OCI-LY7 (cell line): Measurements from ENCODE around the gene FABP1. TPM values are rescaled to one million over a fixed set of nuclear protein-coding genes. Genes with fewer than 3 reads are reported as not detected.

Experiments used
- BruUV-seq: library from RNA; stranded (reverse); fragments of 400-500 nt; replicated peaks from 2 replicates; lab custom pipeline; 2021; lab: Mats Ljungman, UMichigan
- CTCF ChIA-PET: fragments of 300-600 bp; sonication (Branson Sonifier 250); formaldehyde crosslinking; loops from one replicate; lab custom pipeline; 2022; ENCODE audit warnings: antibody characterized with exemption; ENCODE audit not compliant: unreplicated experiment; lab: Charles Lee
- POLR2A ChIA-PET: fragments of 300-600 bp; sonication (Branson Sonifier 250); formaldehyde crosslinking; loops from one replicate; lab custom pipeline; 2022; ENCODE audit warnings: antibody characterized with exemption; lab: Charles Lee
- DNase-seq: peaks from one replicate; pipeline ENCODE4 v3.0.0-alpha.2; 2015; ENCODE audit warnings: low spot score
- H2AFZ ChIP-seq: fragments of 200-600 bp; sonication (generic), shearing (Covaris generic); 2 replicates; pipeline ENCODE4 v1.6.1; 2014; ENCODE audit warnings: mild to moderate bottlenecking, antibody characterized with exemption, low read length, moderate library complexity
- H3K27ac ChIP-seq: fragments of 200-600 bp; sonication (generic); 2 replicates; pipeline ENCODE4 v1.5.1; 2014; ENCODE audit warnings: mixed run types, low read depth, mild to moderate bottlenecking, moderate library complexity, low read length, inconsistent platforms; ENCODE audit not compliant: poor library complexity, severe bottlenecking
- H3K36me3 ChIP-seq: fragments of 200-600 bp; sonication (generic); 2 replicates; pipeline ENCODE4 v1.6.1; 2014; ENCODE audit warnings: mild to moderate bottlenecking, antibody characterized with exemption, low read length, moderate library complexity, mixed read lengths; ENCODE audit not compliant: insufficient read depth
- H3K4me1 ChIP-seq: fragments of 200-600 bp; sonication (generic); 2 replicates; pipeline ENCODE4 v1.5.1; 2014; ENCODE audit warnings: mild to moderate bottlenecking, low read length; ENCODE audit not compliant: insufficient read depth, poor library complexity, severe bottlenecking
- H3K4me2 ChIP-seq: fragments of 200-600 bp; sonication (generic); 2 replicates; pipeline ENCODE4 v1.6.1; 2014; ENCODE audit warnings: mild to moderate bottlenecking, low read length
- H3K4me3 ChIP-seq: fragments of 200-600 bp; sonication (generic); 2 replicates; pipeline ENCODE4 v1.5.1; 2014; ENCODE audit warnings: mild to moderate bottlenecking, low read depth, low read length; ENCODE audit not compliant: poor library complexity, severe bottlenecking
- H3K79me2 ChIP-seq: fragments of 200-600 bp; sonication (generic); 2 replicates; pipeline ENCODE4 v1.6.1; 2016; ENCODE audit warnings: low read depth, mild to moderate bottlenecking, low read length, moderate library complexity, mixed read lengths; ENCODE audit not compliant: insufficient read depth
- H3K9me2 ChIP-seq: fragments of 200-600 bp; sonication (generic); 2 replicates; pipeline ENCODE4 v1.6.1; 2016; ENCODE audit warnings: mild to moderate bottlenecking, low read length, mixed read lengths; ENCODE audit not compliant: insufficient read depth
- H3K9me3 ChIP-seq: fragments of 200-600 bp; sonication (generic); 2 replicates; pipeline ENCODE4 v1.6.1; 2014; ENCODE audit warnings: mild to moderate bottlenecking, mixed run types, low read length, mixed read lengths
- H4K20me1 ChIP-seq: fragments of 200-600 bp; sonication (generic); 2 replicates; pipeline ENCODE4 v1.6.1; 2014; ENCODE audit warnings: mild to moderate bottlenecking, antibody characterized with exemption, low read length, moderate library complexity, mixed read lengths; ENCODE audit not compliant: insufficient read depth
- EZH2phosphoT487 ChIP-seq: fragments of 200-600 bp; sonication (generic); IDR thresholded peaks from 2 replicates; pipeline ENCODE4 v1.6.1; 2018; ENCODE audit warnings: low read depth, borderline replicate concordance, mild to moderate bottlenecking, mixed run types, antibody characterized with exemption, low read length, moderate library complexity, mixed read lengths
- intact Hi-C: fragments of 100-400 bp; cut with micrococcal nuclease; formaldehyde crosslinking; loops from one replicate; pipeline ENCODE4 v1.10.0; 2022; ENCODE audit not compliant: unreplicated experiment
- total RNA-seq, 2 experiments: library from RNA; depleted of rRNA in 1 of 2; stranded (reverse); fragments of >200 nt in 1 of 2; shearing (Covaris generic) in 1 of 2; gene quantifications; 2 replicates each; pipeline ENCODE4 v1.2.3, GENCODE V29; 2014 to 2022
- TF ChIP-seq, protein P1 (sequence below): fragments of 200-600 bp; sonication (generic); conservative IDR thresholded peaks from 2 replicates; pipeline ENCODE4 v1.5.1; 2014; ENCODE audit warnings: mild to moderate bottlenecking, antibody characterized with exemption, low read length, moderate library complexity, mixed read lengths

Gene FABP1
- total RNA-seq, 2 experiments from 2014 or later: not detected

- no TSS peak for BruUV-seq
- no peak overlapping the region for H2AFZ ChIP-seq
- H3K4me2 ChIP-seq: no peak overlapping the region
- intact Hi-C loops: loop anchor here (5.0 kb wide), 1 partner anchor 52 kb away; no protein-coding TSS in a partner anchor
- no peak for DNase-seq
- H3K4me1 ChIP-seq: no peaks in the 10 kb centered on the region
- TF ChIP-seq EZH2phosphoT487: no peak
- TF ChIP-seq, protein P1, sequence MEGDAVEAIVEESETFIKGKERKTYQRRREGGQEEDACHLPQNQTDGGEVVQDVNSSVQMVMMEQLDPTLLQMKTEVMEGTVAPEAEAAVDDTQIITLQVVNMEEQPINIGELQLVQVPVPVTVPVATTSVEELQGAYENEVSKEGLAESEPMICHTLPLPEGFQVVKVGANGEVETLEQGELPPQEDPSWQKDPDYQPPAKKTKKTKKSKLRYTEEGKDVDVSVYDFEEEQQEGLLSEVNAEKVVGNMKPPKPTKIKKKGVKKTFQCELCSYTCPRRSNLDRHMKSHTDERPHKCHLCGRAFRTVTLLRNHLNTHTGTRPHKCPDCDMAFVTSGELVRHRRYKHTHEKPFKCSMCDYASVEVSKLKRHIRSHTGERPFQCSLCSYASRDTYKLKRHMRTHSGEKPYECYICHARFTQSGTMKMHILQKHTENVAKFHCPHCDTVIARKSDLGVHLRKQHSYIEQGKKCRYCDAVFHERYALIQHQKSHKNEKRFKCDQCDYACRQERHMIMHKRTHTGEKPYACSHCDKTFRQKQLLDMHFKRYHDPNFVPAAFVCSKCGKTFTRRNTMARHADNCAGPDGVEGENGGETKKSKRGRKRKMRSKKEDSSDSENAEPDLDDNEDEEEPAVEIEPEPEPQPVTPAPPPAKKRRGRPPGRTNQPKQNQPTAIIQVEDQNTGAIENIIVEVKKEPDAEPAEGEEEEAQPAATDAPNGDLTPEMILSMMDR: no peak
- no peaks in the 10 kb centered on the region for H3K36me3 ChIP-seq
- H4K20me1 ChIP-seq: no peaks in the 10 kb centered on the region
- H3K9me2 ChIP-seq: no peaks in the 10 kb centered on the region
- H3K9me3 ChIP-seq: peaks cover 30% of the 10 kb centered on the region; the same call in 1 of the 2 replicates
- CTCF ChIA-PET: no interaction called here
- POLR2A ChIA-PET: interaction anchor here (0.5 to 0.6 kb wide), 2 partner anchors 93 to 272 kb away, joined by 4 to 5 read pairs; no protein-coding TSS in a partner anchor
- no peaks in the 10 kb centered on the region for H3K79me2 ChIP-seq
- H3K27ac ChIP-seq: no peak overlapping the region
- H3K4me3 ChIP-seq: no peak overlapping the region
These were observed 21.1 kb upstream of the FABP1 start for GRCh38 chr2:88148929-88149438.

- no TSS peak for BruUV-seq
- Histone ChIP-seq H3K36me3 (no peaks in the 10 kb centered on the region), H4K20me1 (no peaks in the 10 kb centered on the region), H3K79me2 (no peaks in the 10 kb centered on the region), H3K9me3 (peaks cover 18% of the 10 kb centered on the region; the same call in 1 of the 2 replicates), H3K27ac (no peak overlapping the region), H3K4me3 (no peak overlapping the region), H3K4me1 (no peaks in the 10 kb centered on the region), H2AFZ (no peak overlapping the region), H3K9me2 (no peaks in the 10 kb centered on the region), H3K4me2 (no peak overlapping the region)
- ChIA-PET CTCF (no interaction called here), POLR2A (no interaction called here)
- TF ChIP-seq EZH2phosphoT487: no peak
- TF ChIP-seq, protein P1: no peak
- intact Hi-C loops: loop anchor here (5.0 kb wide), 1 partner anchor 50 kb away; no protein-coding TSS in a partner anchor
- no peak for DNase-seq
These were observed 19.3 kb upstream of the FABP1 start for GRCh38 chr2:88147145-88147544.

DNA sequence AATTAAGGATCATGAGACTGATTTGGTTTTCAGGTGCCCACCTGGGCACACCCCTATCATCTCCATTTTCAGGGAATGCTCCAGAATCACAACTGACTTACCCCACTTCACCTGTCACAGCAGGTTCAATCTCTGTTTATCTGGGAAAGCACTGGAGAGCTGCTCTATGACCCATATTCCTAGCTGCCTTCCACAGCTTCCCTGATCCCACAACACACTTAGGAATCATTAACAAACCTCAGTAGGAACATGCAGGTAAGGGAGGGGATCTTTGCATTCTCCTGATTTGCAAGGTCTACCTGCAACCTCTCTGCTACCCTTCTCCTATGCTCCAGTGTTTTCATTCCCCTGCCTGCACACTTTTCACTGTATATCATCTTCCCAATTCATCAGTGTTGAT lies 18.7 kb upstream of the FABP1 start:
- H3K4me2 ChIP-seq: no peak overlapping the region
- TF ChIP-seq, protein P1: no peak
- TF ChIP-seq EZH2phosphoT487: no peak
- H3K79me2 ChIP-seq: no peaks in the 10 kb centered on the region
- no peak for DNase-seq
- no peaks in the 10 kb centered on the region for H4K20me1 ChIP-seq
- ChIA-PET CTCF (no interaction called here), POLR2A (no interaction called here)
- intact Hi-C loops: loop anchor here (5.0 kb wide), 1 partner anchor 49 kb away; no protein-coding TSS in a partner anchor
- no peak overlapping the region for H2AFZ ChIP-seq
- H3K4me3 ChIP-seq: no peak overlapping the region
- H3K36me3 ChIP-seq: no peaks in the 10 kb centered on the region
- H3K9me2 ChIP-seq: no peaks in the 10 kb centered on the region
- no peaks in the 10 kb centered on the region for H3K4me1 ChIP-seq
- H3K27ac ChIP-seq: no peak overlapping the region
- H3K9me3 ChIP-seq: peaks cover 18% of the 10 kb centered on the region; the same call in 1 of the 2 replicates
- BruUV-seq: no TSS peak
